Stomach (tissue), 9 donors: ENCODE measurements around the gene DPP8. TPM values are rescaled to one million over a fixed set of nuclear protein-coding genes. Genes with fewer than 3 reads are reported as not detected.

ENCODE experiments used
- DNase-seq, 2 donors: peaks; one replicate each; pipeline versions ENCODE4 v3.0.0 to v3.0.0-alpha.2; 2013 to 2019
- H3K27ac ChIP-seq, 5 donors: fragments of 200-600 bp in 4 of 5; sonication (generic) in 4 of 5; one replicate each; pipeline ENCODE4 v1.5.1; 2013 to 2019; ENCODE audit warnings: mild to moderate bottlenecking in 1 of 5, moderate library complexity in 1 of 5
- H3K27me3 ChIP-seq, 3 donors: fragments of 200-600 bp; sonication (generic); one replicate each; pipeline ENCODE4 v1.5.1; 2017 to 2019; ENCODE audit warnings: mixed run types in 1 of 3
- H3K36me3 ChIP-seq, 4 donors: fragments of 200-600 bp; sonication (generic); 1 replicate in 3 of 4; 2 replicates in 1 of 4; pipeline ENCODE4 v1.5.1; 2016 to 2019
- H3K4me1 ChIP-seq, 4 donors: fragments of 200-600 bp; sonication (generic); one replicate each; pipeline ENCODE4 v1.5.1; 2016 to 2019
- H3K4me3 ChIP-seq, 4 donors: fragments of 200-600 bp; sonication (generic) in 3 of 4; one replicate each; pipeline ENCODE4 v1.5.1; 2016 to 2019; ENCODE audit warnings: mild to moderate bottlenecking in 1 of 4
- H3K9me3 ChIP-seq, 4 donors: fragments of 200-600 bp; sonication (generic); one replicate each; pipeline ENCODE4 v1.5.1; 2016 to 2019
- EP300 ChIP-seq: sonication (generic); formaldehyde crosslinking; IDR thresholded peaks from one replicate; pipeline ENCODE4 v1.6.1; 2017; ENCODE audit warnings: antibody characterized with exemption
- POLR2A ChIP-seq, 4 donors: fragments of 450-650 bp; IDR thresholded peaks; one replicate each; pipeline ENCODE4 v1.6.1; 2016; ENCODE audit warnings: antibody characterized with exemption in 4 of 4, control low read depth in 2 of 4, mild to moderate bottlenecking in 1 of 4, moderate library complexity in 1 of 4
- POLR2AphosphoS5 ChIP-seq, 3 donors: sonication (generic); formaldehyde crosslinking; IDR thresholded peaks; one replicate each; pipeline ENCODE4 v1.6.1; 2016; ENCODE audit warnings: antibody characterized with exemption in 3 of 3
- WGBS, 5 donors: extraction: QIAGEN DNeasy Blood & Tissue Kit in 3 of 5; methylation state at CpG; one replicate each; pipeline versions ENCODE4 v1.1.5 to v1.1.7; 2013 to 2018; 5-methylcytosine and 5-hydroxymethylcytosine counted together
- intact Hi-C: fragments of 100-400 bp; cut with DNase I; formaldehyde crosslinking; loops from one replicate; pipeline ENCODE4 v1.15.1; 2023; ENCODE audit warnings: low total_unique reads
- polyA plus RNA-seq, 3 donors: library from polyadenylated mRNA; stranded (reverse); fragments of 200-250 nt; gene quantifications; one replicate each; pipeline ENCODE4 v1.2.3, GENCODE V29; 2013
- total RNA-seq, 5 donors: library from RNA; depleted of rRNA; stranded (reverse); fragments of >200 nt; gene quantifications; one replicate each; pipeline versions ENCODE4 v1.1.0 to v1.2.3, GENCODE V29; 2014 to 2016
- TF ChIP-seq, protein P1 (sequence below), 7 experiments: fragments of 450-650 bp in 4 of 7; fragments of 200-600 bp in 3 of 7; sonication (generic) in 3 of 7; IDR thresholded peaks; one replicate each; pipeline ENCODE4 v1.5.1; 2016 to 2019; ENCODE audit warnings: antibody characterized with exemption in 7 of 7, control low read depth in 2 of 7, mild to moderate bottlenecking in 1 of 7
- donor health status: healthy with polysubstance abuse.
- donor health status: Bipolar disorder and iron deficiency.
- donor health status: healthy.

Gene DPP8
- total and polyA plus RNA-seq, 8 donors: 4.5 to 89.0 (median 21.6) TPM

GRCh38 chr15:65530318-65531111, 13.0 kb upstream of the DPP8 start, which contains the start of gene HACD3:
Gene HACD3, plus strand, starts transcription at chr15:65530463. Its CDS starts 169 bp downstream, at chr15:65530632.
- Histone ChIP-seq H3K9me3 (no peaks in the 10 kb centered on the region), H3K27ac (peak within 1 kb of the TSS; percentile 74 to 83 (median 79)), H3K4me3 (peak within 1 kb of the TSS; percentile 65 to 96 (median 75)), H3K4me1 (peaks cover 13 to 55% (median 40%) of the 10 kb centered on the region in 4 donors), H3K27me3 (no peaks in the 10 kb centered on the region), H3K36me3 (no peaks in the 10 kb centered on the region)
- intact Hi-C loops: no loop called here
- DNase-seq: peak; percentile 90 to 96
- 0 to 1% (median 0%) methylated on average over 38 to 88 of the region's 88 CpGs for WGBS, 5 donors
- TF ChIP-seq, protein P1, sequence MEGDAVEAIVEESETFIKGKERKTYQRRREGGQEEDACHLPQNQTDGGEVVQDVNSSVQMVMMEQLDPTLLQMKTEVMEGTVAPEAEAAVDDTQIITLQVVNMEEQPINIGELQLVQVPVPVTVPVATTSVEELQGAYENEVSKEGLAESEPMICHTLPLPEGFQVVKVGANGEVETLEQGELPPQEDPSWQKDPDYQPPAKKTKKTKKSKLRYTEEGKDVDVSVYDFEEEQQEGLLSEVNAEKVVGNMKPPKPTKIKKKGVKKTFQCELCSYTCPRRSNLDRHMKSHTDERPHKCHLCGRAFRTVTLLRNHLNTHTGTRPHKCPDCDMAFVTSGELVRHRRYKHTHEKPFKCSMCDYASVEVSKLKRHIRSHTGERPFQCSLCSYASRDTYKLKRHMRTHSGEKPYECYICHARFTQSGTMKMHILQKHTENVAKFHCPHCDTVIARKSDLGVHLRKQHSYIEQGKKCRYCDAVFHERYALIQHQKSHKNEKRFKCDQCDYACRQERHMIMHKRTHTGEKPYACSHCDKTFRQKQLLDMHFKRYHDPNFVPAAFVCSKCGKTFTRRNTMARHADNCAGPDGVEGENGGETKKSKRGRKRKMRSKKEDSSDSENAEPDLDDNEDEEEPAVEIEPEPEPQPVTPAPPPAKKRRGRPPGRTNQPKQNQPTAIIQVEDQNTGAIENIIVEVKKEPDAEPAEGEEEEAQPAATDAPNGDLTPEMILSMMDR (IDR thresholded peaks at IDR 0.05): no peak
- no peak for TF ChIP-seq POLR2A (IDR thresholded peaks at IDR 0.05)
- TF ChIP-seq POLR2AphosphoS5 (IDR thresholded peaks at IDR 0.05): peak; percentile 38 to 75 (median 59)

DNA sequence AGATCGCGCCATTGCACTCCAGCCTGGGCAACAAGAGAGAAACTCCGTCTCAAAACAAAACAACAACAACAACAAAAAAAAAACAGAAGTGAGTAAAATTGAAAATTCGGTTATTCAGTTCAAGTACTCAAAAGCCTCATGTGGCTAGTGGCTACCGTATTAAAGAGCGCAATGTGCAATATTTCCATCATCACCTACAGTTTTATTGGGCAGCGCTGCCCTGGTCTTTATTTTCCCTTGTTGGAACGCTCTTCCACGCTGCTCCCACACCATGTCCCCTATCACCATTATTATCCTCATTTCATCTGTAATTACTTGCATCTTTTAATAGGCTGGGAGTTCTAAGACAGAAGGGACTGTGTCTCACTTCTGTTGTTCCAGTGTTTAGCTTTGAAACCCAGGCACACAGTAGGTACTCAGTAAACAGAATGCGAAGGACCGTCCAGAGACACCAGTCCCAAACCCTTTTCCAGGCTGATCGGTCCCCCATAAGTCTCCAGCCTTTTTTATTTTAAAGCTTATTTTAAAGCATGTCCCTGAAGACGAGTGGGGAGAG, 12.4 kb upstream of the DPP8 start:
- TF ChIP-seq EP300 (no peak), POLR2AphosphoS5 (IDR thresholded peaks at IDR 0.05) (no peak), POLR2A (IDR thresholded peaks at IDR 0.05) (no peak)
- TF ChIP-seq, protein P1 (IDR thresholded peaks at IDR 0.05): no peak
- no peaks in the 10 kb centered on the region for H3K36me3 ChIP-seq
- no peaks in the 10 kb centered on the region for H3K9me3 ChIP-seq
- DNase-seq: no peak
- intact Hi-C loops: no loop called here
- H3K27ac ChIP-seq: peak overlapping the region; percentile 74 to 83 (median 79)
- 55 to 60% (median 57%) methylated on average over 13 of the region's 13 CpGs for WGBS, 5 donors
- no peaks in the 10 kb centered on the region for H3K27me3 ChIP-seq
- peak overlapping the region; percentile 65 to 96 (median 75) for H3K4me3 ChIP-seq
- peaks cover 13 to 49% (median 40%) of the 10 kb centered on the region in 4 donors for H3K4me1 ChIP-seq

DNA sequence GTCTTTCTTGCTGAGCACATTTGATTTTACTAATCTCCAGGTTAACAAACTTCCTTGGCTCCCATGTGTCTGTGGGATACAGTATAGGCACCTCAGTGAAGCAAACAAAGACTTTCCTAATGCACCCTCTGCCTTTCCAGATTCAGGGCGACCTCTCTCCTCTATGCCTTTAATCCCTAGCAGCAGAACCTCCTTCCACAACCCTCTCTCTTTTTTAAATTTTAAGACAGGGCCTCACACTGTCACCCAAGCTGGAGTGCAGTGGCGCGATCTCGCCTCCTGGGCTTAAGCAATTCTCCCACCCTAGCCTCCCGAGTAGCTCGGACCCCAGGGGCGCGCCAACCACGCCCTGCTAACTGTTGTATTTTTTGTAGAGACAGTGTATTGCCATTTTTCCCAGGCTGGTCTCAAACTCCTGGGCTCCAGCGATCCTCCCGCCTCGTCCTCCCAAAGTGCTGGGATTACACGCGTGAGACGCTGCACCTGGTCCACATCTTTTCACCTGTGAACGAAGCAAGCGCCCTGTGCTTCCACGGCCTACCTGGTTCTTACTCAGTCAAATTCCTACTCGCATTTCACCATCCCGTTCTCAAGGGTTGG, 11.1 kb upstream of the DPP8 start:
- Histone ChIP-seq H3K4me3 (no peak overlapping the region), H3K27ac (no peak overlapping the region), H3K27me3 (no peaks in the 10 kb centered on the region), H3K9me3 (no peaks in the 10 kb centered on the region), H3K36me3 (no peaks in the 10 kb centered on the region), H3K4me1 (peaks cover 13 to 37% (median 31%) of the 10 kb centered on the region in 4 donors)
- intact Hi-C loops: no loop called here
- DNase-seq: no peak
- TF ChIP-seq EP300 (no peak), POLR2A (IDR thresholded peaks at IDR 0.05) (no peak), POLR2AphosphoS5 (IDR thresholded peaks at IDR 0.05) (no peak)
- TF ChIP-seq, protein P1 (IDR thresholded peaks at IDR 0.05): no peak
- WGBS, 5 donors: 92 to 95% (median 93%) methylated on average over 20 of the region's 20 CpGs

DNA sequence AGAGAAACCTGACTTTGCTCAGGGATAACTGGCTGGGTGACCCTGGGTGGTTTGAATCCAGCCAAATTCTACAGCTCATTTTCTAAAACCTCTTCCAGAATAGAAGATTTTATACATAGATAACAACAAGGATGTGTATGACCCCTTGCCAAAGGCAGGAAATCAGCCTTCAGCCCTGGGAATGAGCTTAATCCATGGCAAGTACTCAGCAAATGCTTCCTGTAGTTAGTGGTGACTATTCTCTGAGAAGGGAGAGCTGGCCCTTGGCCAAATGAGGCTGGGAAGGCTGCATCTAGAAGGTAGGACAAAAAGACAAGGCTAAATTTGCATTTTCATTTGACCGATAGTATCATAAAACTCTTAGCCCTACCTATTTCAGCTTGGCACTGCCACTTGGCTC, 8.1 kb upstream of the DPP8 start:
- Histone ChIP-seq H3K4me1 (peaks cover 0 to 9% (median 5%) of the 10 kb centered on the region in 4 donors), H3K27ac (no peak overlapping the region), H3K27me3 (no peaks in the 10 kb centered on the region), H3K36me3 (no peaks in the 10 kb centered on the region), H3K9me3 (no peaks in the 10 kb centered on the region), H3K4me3 (no peak overlapping the region)
- WGBS, 5 donors: 75 to 91% (median 88%) methylated on average over 1 of the region's 1 CpG
- intact Hi-C loops: no loop called here
- TF ChIP-seq EP300: no peak
- no peak for TF ChIP-seq POLR2AphosphoS5 (IDR thresholded peaks at IDR 0.05)
- DNase-seq: peak in 1 of 2 donors; percentile 23
